Fibroblast of upper back skin (primary cell): ENCODE measurements around the gene MYH16.
"Not testable (repeated sequence)": the region's sequence is repeated elsewhere in the genome, so short reads cannot be mapped to it uniquely, and the experiment has no call there.

Experiments
- DNase-seq: peaks from one replicate; pipeline ENCODE4 v3.0.0-alpha.2; 2013

MYH16 gene

DNA sequence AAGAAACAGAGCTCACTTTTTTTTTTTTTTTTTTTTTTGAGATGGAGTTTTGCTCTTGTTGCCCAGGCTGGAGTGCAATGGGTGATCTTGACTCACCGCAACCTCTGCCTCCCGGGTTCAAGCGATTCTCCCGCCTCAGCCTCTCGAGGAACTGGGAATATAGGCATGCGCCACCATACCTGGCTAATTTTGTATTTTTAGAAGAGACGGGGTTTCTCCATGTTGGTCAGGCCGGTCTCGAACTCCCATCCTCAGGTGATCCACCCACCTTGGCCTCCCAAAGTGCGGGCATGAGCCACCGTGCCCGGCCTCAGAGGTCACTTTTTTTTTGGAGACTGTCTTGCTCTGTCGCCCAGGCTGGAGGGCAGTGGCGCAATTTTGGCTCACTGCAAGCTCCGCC, 85.9 kb downstream of the MYH16 start:
- not testable (repeated sequence) for DNase-seq

- DNase-seq = no peak
Measured at GRCh38 chr7:99359465-99360154, 87.0 kb downstream of the MYH16 start.
